Body of pancreas (tissue), 4 donors: ENCODE data around the gene C14orf132. TPM values are rescaled to one million over a fixed set of nuclear protein-coding genes. Genes with fewer than 3 reads are reported as not detected.

Experiments used
- ATAC-seq: fragments of 150-250 bp; one replicate; pipeline ENCODE4 v1.9.1; 2016
- DNase-seq, 4 donors: peaks; one replicate each; pipeline ENCODE4 v3.0.0-alpha.2; 2019
- H3K27ac ChIP-seq, 4 donors: fragments of 200-600 bp; sonication (generic); 1 replicate in 3 of 4; 2 replicates in 1 of 4; pipeline versions ENCODE4 v1.5.1 to v1.6.1; 2016 to 2019; ENCODE audit warnings: mild to moderate bottlenecking in 1 of 4, mixed read lengths in 1 of 4, moderate library complexity in 1 of 4
- H3K27me3 ChIP-seq, 2 donors: fragments of 200-600 bp; sonication (generic); one replicate each; pipeline ENCODE4 v1.6.0; 2016; ENCODE audit warnings: mild to moderate bottlenecking in 1 of 2
- H3K36me3 ChIP-seq, 2 donors: fragments of 200-600 bp; sonication (generic); replicated peaks in 1 of 2; 2 replicates each; pipeline ENCODE4 v1.5.1; 2016; ENCODE audit warnings: low read depth in 2 of 2; ENCODE audit not compliant: insufficient read depth in 1 of 2
- H3K4me1 ChIP-seq: fragments of 200-600 bp; sonication (generic); one replicate; pipeline ENCODE4 v1.6.0; 2016
- H3K4me3 ChIP-seq, 2 donors: fragments of 200-600 bp; sonication (generic); 1 replicate in 1 of 2; 2 replicates in 1 of 2; pipeline ENCODE4 v1.5.1; 2016 to 2019
- H3K9me3 ChIP-seq, 3 donors: fragments of 200-600 bp; sonication (generic); 1 replicate in 2 of 3; 2 replicates in 1 of 3; pipeline ENCODE4 v1.5.1; 2016
- POLR2A ChIP-seq, 3 donors: fragments of 450-650 bp; IDR thresholded peaks; one replicate each; pipeline ENCODE4 v1.6.1; 2016; ENCODE audit warnings: antibody characterized with exemption in 3 of 3, mild to moderate bottlenecking in 2 of 3
- WGBS, 2 donors: methylation state at CpG; one replicate each; pipeline ENCODE4 v1.1.5; 2017; 5-methylcytosine and 5-hydroxymethylcytosine counted together
- intact Hi-C: fragments of 100-400 bp; cut with DNase I; formaldehyde crosslinking; loops from one replicate; pipeline ENCODE4 v1.15.1; 2023
- total RNA-seq, 2 donors: library from RNA; depleted of rRNA; stranded (reverse); fragments of >200 nt; gene quantifications; one replicate each; pipeline ENCODE4 v1.1.0, GENCODE V29; 2016
- TF ChIP-seq, protein P1 (sequence below), 7 experiments: fragments of 450-650 bp in 4 of 7; fragments of 200-600 bp in 3 of 7; sonication (generic) in 3 of 7; IDR thresholded peaks; one replicate each; pipeline ENCODE4 v1.5.1; 2016 to 2019; ENCODE audit warnings: antibody characterized with exemption in 7 of 7

C14orf132 gene
- total RNA-seq, 2 donors from 2014 or later = 4.4 to 4.6 TPM

DNA sequence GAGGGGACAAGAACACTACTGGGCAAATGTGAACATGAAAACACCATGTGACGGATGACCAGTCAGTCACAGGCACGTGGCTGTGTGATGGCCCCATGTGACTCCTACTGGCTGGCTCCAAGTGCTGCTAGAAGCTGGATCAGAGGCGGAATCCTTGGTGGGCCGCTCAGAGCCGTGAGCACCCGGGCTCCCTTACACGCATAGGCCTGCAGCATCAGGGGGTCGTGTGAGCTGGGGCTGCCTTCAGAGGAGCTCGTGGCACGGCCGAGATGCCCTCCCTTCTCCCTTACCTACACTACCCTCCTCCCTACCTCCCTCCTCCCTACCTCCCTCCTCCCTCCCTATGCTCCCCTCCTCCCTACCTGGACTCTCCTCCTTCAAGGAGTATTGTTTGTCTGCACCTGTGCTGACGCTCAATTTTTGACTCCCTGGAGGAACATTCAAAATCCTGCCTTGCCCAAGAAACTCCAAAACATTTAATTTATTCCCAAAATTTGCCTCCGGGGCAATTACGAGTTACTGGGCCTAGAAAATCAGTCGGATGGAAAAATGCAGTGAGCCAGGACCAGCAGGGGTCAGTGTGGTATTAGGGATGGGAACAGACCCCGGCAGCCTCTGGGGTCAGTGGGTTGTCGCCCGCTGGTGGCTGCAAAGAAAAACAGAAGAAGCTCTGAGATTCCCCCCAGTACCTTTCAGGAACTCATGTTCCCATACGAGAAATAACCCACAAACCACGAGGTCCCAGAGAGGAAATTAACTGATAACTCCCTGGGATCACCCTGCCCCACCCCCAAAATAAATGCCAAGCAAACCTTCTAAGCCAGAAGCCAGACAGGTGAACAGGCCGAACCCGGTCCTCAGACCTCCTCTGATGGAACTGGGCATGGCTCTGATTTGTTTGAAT lies 61.3 kb downstream of the C14orf132 start:
- ATAC-seq (peak; percentile 70), DNase-seq (peak; percentile 86 to 90 (median 88))
- H3K36me3 ChIP-seq = no peaks in the 10 kb centered on the region
- H3K9me3 ChIP-seq = no peaks in the 10 kb centered on the region
- WGBS, 2 donors = 26 to 32% methylated on average over 22 of the region's 22 CpGs
- TF ChIP-seq POLR2A (IDR thresholded peaks at IDR 0.05) = no peak
- TF ChIP-seq, protein P1, sequence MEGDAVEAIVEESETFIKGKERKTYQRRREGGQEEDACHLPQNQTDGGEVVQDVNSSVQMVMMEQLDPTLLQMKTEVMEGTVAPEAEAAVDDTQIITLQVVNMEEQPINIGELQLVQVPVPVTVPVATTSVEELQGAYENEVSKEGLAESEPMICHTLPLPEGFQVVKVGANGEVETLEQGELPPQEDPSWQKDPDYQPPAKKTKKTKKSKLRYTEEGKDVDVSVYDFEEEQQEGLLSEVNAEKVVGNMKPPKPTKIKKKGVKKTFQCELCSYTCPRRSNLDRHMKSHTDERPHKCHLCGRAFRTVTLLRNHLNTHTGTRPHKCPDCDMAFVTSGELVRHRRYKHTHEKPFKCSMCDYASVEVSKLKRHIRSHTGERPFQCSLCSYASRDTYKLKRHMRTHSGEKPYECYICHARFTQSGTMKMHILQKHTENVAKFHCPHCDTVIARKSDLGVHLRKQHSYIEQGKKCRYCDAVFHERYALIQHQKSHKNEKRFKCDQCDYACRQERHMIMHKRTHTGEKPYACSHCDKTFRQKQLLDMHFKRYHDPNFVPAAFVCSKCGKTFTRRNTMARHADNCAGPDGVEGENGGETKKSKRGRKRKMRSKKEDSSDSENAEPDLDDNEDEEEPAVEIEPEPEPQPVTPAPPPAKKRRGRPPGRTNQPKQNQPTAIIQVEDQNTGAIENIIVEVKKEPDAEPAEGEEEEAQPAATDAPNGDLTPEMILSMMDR (IDR thresholded peaks at IDR 0.05) = peak; percentile 88 to 98 (median 96)
- peaks cover 27% of the 10 kb centered on the region for H3K4me1 ChIP-seq
- H3K27me3 ChIP-seq = no peaks in the 10 kb centered on the region
- H3K27ac ChIP-seq = peak overlapping the region in 1 of 4 donors; percentile 9
- H3K4me3 ChIP-seq = no peak overlapping the region
- intact Hi-C loops = loop anchor here (5.0 kb wide), 1 partner anchor 172 kb away; no protein-coding TSS in a partner anchor

DNA sequence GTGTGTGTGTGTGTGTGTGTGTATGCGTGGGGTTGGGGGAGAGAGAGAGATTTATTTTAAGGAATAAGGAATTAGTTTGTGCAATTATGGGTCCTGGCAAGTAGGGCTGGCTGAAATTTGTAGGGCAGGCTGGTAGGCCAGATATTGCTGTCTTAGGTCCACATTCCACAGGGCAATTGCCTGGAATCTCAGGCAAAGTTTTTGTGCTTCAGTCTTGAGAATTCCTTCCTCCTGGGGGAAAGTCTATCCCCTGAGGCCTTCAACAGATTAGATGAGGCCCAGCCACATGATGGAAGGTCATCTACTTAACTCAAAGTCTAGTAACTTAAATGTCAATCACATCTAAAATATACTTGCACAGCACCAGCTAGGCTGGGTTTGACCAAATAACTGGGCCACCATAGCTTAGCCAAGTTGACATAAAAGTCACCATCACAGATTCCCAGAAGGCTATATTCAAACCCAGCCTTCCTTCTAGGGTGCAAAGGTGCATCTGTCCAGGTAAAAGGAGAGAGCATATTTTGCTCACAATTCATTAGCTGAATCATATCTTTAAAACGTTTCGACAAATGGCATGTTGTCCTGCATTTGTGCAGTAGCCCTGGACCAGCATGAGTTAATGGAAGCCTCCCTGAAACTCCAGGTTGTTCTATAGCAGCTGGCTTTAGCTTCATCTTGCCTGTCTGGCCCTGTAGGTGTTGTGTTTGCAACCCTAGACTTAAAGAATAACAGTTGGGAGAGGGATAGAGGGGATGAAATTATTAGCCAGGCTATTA lies 63.1 kb downstream of the C14orf132 start:
- DNase-seq (no peak), ATAC-seq (no peak)
- no peak overlapping the region for H3K27ac ChIP-seq
- H3K4me3 ChIP-seq = no peak overlapping the region
- no peaks in the 10 kb centered on the region for H3K36me3 ChIP-seq
- no peak for TF ChIP-seq POLR2A (IDR thresholded peaks at IDR 0.05)
- TF ChIP-seq, protein P1 (IDR thresholded peaks at IDR 0.05) = no peak
- H3K9me3 ChIP-seq = no peaks in the 10 kb centered on the region
- no peaks in the 10 kb centered on the region for H3K27me3 ChIP-seq
- 61 to 80% methylated on average over 3 of the region's 3 CpGs for WGBS, 2 donors
- intact Hi-C loops = loop anchor here (5.0 kb wide), 1 partner anchor 170 kb away; no protein-coding TSS in a partner anchor
- H3K4me1 ChIP-seq = peaks cover 22% of the 10 kb centered on the region

DNA sequence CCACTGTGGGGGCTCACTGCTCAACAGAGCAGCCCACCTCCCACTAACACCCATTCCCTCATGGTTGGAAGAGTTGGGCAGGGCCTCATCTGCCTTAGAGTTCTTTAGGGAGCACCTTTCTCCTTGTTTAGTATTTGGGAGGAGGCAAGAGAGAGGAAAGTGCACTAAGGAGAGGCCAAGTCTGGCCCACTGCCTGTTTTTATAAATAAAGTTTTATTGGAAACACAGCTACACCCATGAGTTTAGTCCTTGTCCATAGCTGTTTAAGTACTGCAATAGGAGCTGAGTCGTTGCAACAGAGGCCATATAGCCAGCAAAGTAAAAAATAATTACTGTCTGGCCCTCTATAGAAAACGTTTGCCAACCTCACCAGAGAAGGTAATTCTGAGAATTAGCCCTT lies 63.9 kb downstream of the C14orf132 start:
- no peak for DNase-seq
- intact Hi-C loops = loop anchor here (5.0 kb wide), 1 partner anchor 169 kb away; no protein-coding TSS in a partner anchor
- H3K36me3 ChIP-seq = no peaks in the 10 kb centered on the region
- H3K27me3 ChIP-seq = no peaks in the 10 kb centered on the region
- no peaks in the 10 kb centered on the region for H3K9me3 ChIP-seq
- H3K4me3 ChIP-seq = no peak overlapping the region
- ATAC-seq = no peak
- TF ChIP-seq, protein P1 (IDR thresholded peaks at IDR 0.05) = no peak
- TF ChIP-seq POLR2A (IDR thresholded peaks at IDR 0.05) = no peak
- H3K27ac ChIP-seq = no peak overlapping the region
- H3K4me1 ChIP-seq = peaks cover 22% of the 10 kb centered on the region
- 76 to 77% methylated on average over 2 of the region's 2 CpGs for WGBS, 2 donors

DNA sequence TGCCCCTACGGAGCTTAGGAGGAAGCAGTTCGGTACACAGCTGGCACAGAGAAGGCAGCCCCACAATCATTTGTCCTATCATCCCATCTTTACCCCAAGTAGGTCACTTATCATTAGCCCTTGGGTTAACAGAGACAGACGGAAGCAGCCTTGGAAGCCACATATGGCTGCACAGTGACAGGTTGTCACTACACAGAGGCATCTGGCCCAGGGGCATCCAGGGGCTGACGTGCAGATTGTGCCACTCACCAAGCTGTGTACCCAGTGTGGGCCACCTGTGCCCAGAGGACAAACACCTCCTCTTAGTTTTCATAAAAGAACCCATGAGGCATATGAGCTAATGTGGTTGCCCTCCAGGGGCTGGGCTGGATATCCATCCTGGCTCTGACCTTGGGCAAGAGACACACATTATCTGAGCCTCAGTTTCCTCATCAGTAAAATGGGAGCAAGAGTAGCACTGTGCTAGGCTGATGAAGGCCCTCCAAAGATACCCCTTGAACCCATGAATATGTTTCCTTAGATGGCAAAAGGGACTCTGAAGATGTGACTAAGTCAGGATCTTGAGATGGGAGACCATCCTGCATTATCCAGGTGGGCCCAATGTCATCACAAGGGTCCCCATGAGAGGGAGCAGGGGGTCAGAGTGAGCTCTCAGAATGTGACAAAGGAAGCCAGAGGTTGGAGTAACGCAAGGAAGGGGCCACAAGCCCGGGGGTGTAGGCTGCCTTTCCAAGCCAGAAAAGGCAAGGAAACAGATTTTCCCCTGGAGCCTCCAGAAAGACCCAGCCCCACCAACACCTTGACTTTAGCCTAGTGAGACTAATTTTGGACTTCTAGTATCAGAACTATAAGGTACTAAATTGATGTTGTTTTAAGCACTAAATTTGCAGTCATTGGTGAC lies 64.6 kb downstream of the C14orf132 start:
- 93 to 97% methylated on average over 6 of the region's 6 CpGs for WGBS, 2 donors
- Histone ChIP-seq H3K27ac (peak overlapping the region in 3 of 4 donors; percentile 38 to 59 (median 54)), H3K36me3 (no peaks in the 10 kb centered on the region), H3K4me3 (no peak overlapping the region), H3K27me3 (no peaks in the 10 kb centered on the region), H3K9me3 (no peaks in the 10 kb centered on the region), H3K4me1 (peaks cover 22% of the 10 kb centered on the region)
- TF ChIP-seq POLR2A (IDR thresholded peaks at IDR 0.05) = no peak
- TF ChIP-seq, protein P1 (IDR thresholded peaks at IDR 0.05) = no peak
- DNase-seq (no peak), ATAC-seq (no peak)
- intact Hi-C loops = loop anchor here (5.0 kb wide), 1 partner anchor 168 kb away; no protein-coding TSS in a partner anchor
